ENCODE results near the gene FCHSD2.
"Not testable (repeated sequence)": the region's sequence is repeated elsewhere in the genome, so short reads cannot be mapped to it uniquely, and the experiment has no call there.

FCHSD2 gene

GRCh38 chr11:72943664-72944063, 198.5 kb downstream of the FCHSD2 start:
- FAIRE-seq (no peak), DNase-seq (ENCODE audit: insufficient read length, low spot score) (no peak)

GRCh38 chr11:72940417-72940816, 201.7 kb downstream of the FCHSD2 start:
- DNase-seq (ENCODE audit: insufficient read length, low spot score): no peak
- no peak for FAIRE-seq

DNA sequence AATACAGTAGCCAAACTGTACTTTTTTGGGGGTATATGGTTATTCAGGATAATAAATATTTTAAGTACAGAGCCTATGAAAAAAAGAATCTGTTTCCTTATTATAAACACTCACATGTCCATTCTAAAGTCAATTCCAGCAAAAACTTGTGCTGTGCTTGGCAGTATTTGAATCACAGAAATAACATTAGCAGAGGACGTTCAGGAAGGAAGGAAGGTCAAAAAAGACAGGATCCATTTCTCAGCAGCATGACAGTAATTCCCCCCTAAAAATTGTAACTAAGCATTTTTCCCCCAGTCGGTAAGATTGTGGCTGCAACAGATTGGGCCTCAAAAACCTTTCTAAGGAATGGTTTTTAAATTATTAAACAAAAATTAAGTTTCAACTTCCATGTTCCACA, 203.1 kb downstream of the FCHSD2 start:
- FAIRE-seq (no peak), DNase-seq (ENCODE audit: insufficient read length, low spot score) (no peak)

DNA sequence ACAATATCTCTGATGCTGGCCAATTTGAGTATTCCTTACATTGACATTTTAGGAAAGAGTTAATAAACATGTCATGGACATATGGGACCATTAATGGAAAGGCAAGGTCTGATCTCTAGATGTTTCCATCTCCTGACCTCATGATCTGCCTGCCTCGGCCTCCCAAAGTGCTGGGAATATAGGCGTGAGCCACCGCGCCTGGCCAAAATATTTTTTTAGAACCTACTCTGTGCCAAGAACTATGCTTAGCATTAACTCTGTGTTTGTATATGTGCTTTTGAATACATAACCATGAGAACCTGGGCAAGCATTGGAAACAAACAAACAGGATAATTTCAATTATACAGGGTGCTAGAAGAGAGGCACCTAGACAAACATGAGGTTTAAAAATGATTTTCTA, 204.7 kb downstream of the FCHSD2 start:
- FAIRE-seq (no peak), DNase-seq (ENCODE audit: insufficient read length, low spot score) (no peak)

DNA sequence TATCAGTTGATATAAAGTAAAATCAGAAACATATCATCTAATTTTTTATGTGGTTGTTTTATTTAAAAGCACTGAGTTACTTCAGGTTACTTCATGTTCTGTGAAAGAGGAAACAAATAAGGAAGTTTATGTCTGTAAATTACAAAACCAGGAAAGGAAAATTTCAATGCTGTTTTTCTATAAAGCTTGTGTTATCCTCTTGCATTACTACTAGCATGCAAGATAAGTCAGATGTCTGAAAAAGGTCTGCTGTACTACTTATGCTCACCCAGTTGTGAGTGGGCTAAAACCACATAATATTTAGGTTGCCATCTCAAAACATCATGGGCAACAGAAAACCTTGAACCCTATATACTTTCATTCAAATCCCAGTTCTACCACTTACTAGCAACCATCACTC, 206.4 kb downstream of the FCHSD2 start:
- no peak for DNase-seq (ENCODE audit: insufficient read length, low spot score)
- no peak for FAIRE-seq

DNA sequence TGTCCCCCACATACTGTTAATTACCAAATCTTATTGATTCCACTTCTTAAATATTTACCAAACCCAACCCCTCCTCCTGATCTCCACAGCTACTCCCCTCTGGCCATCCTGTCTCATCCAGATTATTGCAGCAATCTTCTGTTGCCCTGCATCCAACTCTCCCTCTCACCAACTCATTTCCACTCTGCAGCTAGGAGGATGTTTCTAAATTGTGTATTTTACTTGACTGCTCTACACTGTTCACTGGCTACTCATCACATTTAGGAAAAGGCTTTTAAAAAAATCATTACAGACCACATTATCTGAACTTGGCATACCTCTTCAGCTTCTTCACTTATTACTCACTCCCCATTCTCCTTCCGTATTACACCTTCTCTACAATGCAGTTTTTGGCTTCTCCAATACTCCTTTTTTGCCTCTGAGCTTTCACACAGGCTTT, 210.0 kb downstream of the FCHSD2 start:
- no peak for DNase-seq (ENCODE audit: insufficient read length, low spot score)
- no peak for FAIRE-seq

DNA sequence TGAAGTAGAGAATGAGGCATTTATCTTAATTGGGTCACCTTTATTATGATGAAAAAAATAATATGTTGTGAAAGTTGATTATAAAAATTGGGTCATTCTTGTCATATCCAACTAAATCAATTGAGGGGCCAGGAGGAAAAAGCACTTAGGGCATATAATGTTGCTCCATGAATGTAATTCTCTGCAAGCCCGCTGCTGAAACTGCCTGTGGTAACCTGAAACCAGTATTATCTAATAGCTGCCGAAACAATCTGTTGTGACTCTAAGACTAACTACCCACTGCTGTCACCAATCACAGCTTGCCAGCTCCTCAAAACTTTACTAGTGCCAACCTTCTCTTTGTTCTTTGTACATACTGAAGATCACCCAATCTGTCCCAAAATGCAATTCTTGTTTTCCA, 212.1 kb downstream of the FCHSD2 start:
- no peak for DNase-seq (ENCODE audit: insufficient read length, low spot score)
- FAIRE-seq: no peak

DNA sequence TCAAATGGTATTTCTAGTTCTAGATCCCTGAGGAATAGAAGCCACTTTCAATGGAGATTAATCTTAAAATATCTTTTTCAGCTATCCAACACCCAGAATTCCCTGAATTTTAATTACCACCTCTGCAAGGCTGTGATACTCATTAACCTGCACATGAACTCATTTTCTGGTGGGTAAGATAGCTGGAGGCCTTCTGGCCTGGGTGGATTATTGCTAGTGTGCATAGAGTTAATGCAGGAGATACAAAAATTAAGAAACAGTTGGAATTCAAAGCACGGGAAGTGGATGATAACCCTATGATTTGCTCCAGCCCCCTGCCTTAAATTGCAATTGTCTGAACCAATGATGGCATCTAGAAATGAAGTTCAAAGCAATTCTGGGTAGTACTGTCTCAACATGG, 212.9 kb downstream of the FCHSD2 start:
- FAIRE-seq (no peak), DNase-seq (ENCODE audit: insufficient read length, low spot score) (no peak)

- FAIRE-seq (no peak), DNase-seq (ENCODE audit: insufficient read length, low spot score) (no peak)
Measured at GRCh38 chr11:72927380-72927779, 214.7 kb downstream of the FCHSD2 start.

DNA sequence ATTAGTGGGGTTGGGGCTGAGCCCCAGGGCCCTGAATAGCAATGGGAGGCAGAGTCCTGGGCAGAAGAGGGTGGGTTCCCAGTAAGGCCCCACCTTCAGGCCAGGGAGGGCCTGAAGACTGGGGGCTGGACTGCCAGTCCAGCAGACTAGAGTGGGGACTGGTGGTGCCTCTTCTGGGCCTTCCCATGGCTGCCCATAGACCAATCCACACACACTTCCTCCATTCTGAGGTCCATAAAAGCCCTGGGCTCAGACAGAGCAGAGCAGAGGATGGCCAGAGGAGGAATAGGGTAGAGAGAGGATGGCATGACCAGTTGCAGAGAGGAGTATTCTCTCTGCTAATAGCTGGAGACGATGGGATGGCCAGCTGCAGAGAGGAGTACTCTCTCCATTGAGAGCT, 216.0 kb downstream of the FCHSD2 start:
- FAIRE-seq (no peak), DNase-seq (ENCODE audit: insufficient read length, low spot score) (no peak)

GRCh38 chr11:72925656-72926055, 216.5 kb downstream of the FCHSD2 start:
- FAIRE-seq (no peak), DNase-seq (ENCODE audit: insufficient read length, low spot score) (no peak)

- FAIRE-seq (no peak), DNase-seq (ENCODE audit: insufficient read length, low spot score) (no peak)
Measured at GRCh38 chr11:72924568-72925190, 217.4 kb downstream of the FCHSD2 start.

DNA sequence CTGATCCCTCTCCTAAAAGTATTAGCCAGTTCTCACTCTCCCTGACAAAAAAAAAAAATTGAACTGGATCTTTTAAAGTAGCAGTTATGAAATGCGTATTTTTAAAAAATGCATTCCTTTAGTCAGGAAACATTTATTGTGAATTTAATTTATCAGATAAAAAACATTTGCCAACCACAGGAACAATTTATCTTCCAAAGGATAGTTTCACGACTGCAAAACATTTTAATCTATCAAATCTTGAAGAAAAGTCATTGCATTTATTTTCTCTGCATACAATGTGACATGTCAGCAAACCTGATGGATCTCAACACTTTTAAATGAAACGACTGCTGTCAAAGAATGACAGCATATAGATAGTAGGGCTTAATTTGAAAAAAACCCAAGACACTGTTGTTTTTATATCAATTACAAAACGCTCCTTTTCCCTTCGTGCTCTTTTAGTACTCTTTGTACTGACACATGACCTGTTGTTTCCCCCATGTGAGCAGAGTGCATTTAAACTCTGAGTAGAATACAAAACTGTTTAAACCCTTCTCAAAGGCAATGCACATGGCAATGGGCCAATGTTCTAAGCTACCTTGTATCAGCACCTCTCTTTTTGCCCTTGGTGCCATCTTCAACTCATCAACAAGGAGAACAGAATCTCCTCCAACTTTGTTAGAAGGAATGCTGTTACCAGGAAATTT, 220.9 kb downstream of the FCHSD2 start:
- DNase-seq (ENCODE audit: insufficient read length, low spot score): no peak
- FAIRE-seq: no peak

DNA sequence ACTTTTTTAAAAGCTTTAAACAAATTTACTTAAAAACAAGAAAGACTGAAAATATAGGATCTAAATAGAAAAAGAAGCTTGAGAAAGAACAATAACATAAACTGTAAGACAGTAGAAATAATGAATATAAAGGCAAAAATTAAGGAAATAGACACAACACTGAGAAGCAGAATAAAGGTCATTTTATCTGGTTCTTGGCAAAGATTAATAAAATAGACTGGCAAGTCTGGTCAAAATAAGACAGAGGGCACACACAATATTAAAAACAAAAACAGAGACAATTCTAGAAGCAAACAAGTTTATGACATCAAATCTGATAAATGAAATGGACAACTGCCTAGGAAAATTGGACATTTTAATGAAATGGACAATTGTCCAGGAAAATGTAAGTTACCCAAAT, 222.1 kb downstream of the FCHSD2 start:
- DNase-seq (ENCODE audit: insufficient read length, low spot score) (no peak), FAIRE-seq (no peak)

GRCh38 chr11:72918851-72919250, 223.3 kb downstream of the FCHSD2 start:
- DNase-seq (ENCODE audit: insufficient read length, low spot score): no peak

DNA sequence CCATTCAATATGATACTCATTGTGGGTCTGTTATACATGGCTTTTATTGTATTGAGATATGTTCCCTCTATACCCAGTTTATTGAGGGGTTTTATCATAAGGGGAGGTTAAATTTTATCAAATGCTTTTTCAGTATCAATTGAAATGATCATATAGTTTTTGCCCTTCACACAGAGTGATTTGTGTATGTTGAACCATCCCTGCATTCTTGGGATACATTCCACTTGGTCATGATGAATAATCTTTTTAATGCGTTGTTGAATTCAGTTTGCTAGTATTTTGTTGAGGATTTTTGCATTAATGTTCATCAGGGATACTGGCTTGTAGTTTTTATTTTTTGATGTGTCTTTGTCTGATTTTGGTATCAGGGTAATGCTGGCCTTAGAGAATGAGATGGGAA, 229.9 kb downstream of the FCHSD2 start:
- FAIRE-seq (no peak), DNase-seq (ENCODE audit: insufficient read length, low spot score) (no peak)

More at GRCh38 chr11:72918851-72919250, 223.3 kb downstream of the FCHSD2 start:
- FAIRE-seq: no peak

GRCh38 chr11:72909558-72910388, 232.3 kb downstream of the FCHSD2 start:
- FAIRE-seq: not testable (repeated sequence)

GRCh38 chr11:72908032-72908676, 234.0 kb downstream of the FCHSD2 start:
- DNase-seq (ENCODE audit: insufficient read length, low spot score): no peak
- no peak for FAIRE-seq

More at GRCh38 chr11:72909558-72910388, 232.3 kb downstream of the FCHSD2 start:
- not testable (repeated sequence) for DNase-seq (ENCODE audit: insufficient read length, low spot score)

- DNase-seq (ENCODE audit: insufficient read length, low spot score) (no peak), FAIRE-seq (no peak)
Measured at GRCh38 chr11:72904016-72904415, 238.1 kb downstream of the FCHSD2 start.

DNA sequence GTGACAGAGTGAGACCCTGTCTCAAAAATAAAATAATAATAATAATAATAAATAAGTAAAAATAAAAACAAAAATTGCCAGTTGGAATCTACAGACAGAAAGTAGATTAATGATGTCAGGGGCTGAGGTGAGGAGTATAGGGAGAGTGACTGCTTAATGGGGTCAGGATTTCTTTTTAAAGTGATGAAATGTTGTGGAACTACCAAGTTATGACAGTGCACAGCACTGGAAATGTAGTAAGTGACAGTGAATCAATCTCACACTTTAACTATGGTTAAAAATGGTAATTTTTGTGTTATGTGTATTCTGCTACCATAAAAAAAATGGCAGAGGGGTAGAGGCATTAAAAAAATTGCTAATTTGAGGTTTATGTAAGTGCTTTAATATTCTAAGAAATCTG, 240.7 kb downstream of the FCHSD2 start:
- DNase-seq (ENCODE audit: insufficient read length, low spot score): no peak
- FAIRE-seq: no peak

DNA sequence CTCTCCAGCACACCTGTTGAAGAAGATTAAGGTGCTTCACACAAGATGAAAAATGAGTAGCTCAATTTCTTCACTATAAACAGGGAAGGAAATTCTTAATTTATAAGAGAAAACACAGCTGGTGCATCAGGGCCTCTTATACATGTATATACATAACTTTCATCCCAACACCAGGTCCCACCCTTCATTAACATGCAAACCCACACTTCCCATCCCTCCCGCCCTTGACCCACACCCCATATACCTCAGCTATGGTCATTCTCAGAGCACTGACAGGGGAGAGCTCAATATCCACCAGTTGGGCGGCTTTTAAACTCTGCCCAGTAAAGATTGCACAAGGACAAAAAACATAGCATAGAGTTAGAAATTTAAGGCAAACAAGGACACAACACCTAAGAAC, 242.1 kb downstream of the FCHSD2 start:
- FAIRE-seq (no peak), DNase-seq (ENCODE audit: insufficient read length, low spot score) (no peak)
